Mesendoderm (in vitro differentiated cells): ENCODE measurements around the gene CNOT1. TPM values are rescaled to one million over a fixed set of nuclear protein-coding genes. Genes with fewer than 3 reads are reported as not detected.

Experiments
- small RNA-seq: library from polyadenylated mRNA; stranded (forward); fragments of <200 nt; extraction: miRNeasy Mini kit (QIAGEN cat#:217004); gene quantifications from one replicate; pipeline ENCODE3, GENCODE V24; 2013; ENCODE audit not compliant: insufficient read depth

CNOT1 gene

Small RNAs within 50 kb of the gene (small RNA-seq; reads per million reads assigned to genes)
- gene RNU6-103P = not detected
- 11.3 reads per million, percentile 87 among the genes with 10 or more reads in this experiment for gene SNORA46
- gene SNORA50A = not detected
